Testis (tissue), 3 donors: ENCODE results near the gene TAPBPL. TPM values are rescaled to one million over a fixed set of nuclear protein-coding genes. Genes with fewer than 3 reads are reported as not detected.
A peak's percentile ranks its signal among the peaks of the same experiment; 100 is the strongest.

Experiments
- DNase-seq: peaks from one replicate; pipeline ENCODE4 v3.0.0-alpha.2; 2019
- H3K27ac ChIP-seq, 2 donors: fragments of 200-600 bp; sonication (generic); one replicate each; pipeline ENCODE4 v1.5.1; 2019
- H3K27me3 ChIP-seq: fragments of 200-600 bp; sonication (generic); one replicate; pipeline ENCODE4 v1.5.1; 2019
- H3K36me3 ChIP-seq: fragments of 200-600 bp; sonication (generic); one replicate; pipeline ENCODE4 v1.5.1; 2017; ENCODE audit warnings: low read depth; ENCODE audit errors: missing control alignments
- H3K4me1 ChIP-seq: fragments of 200-600 bp; sonication (generic); one replicate; pipeline ENCODE4 v1.5.1; 2019
- H3K4me3 ChIP-seq, 2 donors: fragments of 200-600 bp; sonication (generic); one replicate each; pipeline ENCODE4 v1.5.1; 2017 to 2019
- H3K9me3 ChIP-seq: fragments of 200-600 bp; sonication (generic); one replicate; pipeline ENCODE4 v1.5.1; 2017
- POLR2A ChIP-seq: fragments of 450-650 bp; IDR thresholded peaks from one replicate; pipeline ENCODE4 v1.6.1; 2017; ENCODE audit warnings: antibody characterized with exemption, mild to moderate bottlenecking, moderate library complexity
- WGBS, 2 donors: methylation state at CpG; one replicate each; pipeline ENCODE4 v1.1.5; 2018; 5-methylcytosine and 5-hydroxymethylcytosine counted together
- intact Hi-C: fragments of 100-400 bp; cut with DNase I; formaldehyde crosslinking; loops from one replicate; pipeline ENCODE4 v1.15.1; 2023; ENCODE audit warnings: low total_unique reads
- polyA plus RNA-seq: library from polyadenylated mRNA; stranded (reverse); fragments of 350-450 nt; fragmentation: Illumina TruSeq; extraction: RNeasy Lipid Tissue Mini Kit (QIAGEN cat#74804); gene quantifications from one replicate; pipeline ENCODE4 v1.2.3, GENCODE V29; 2014; ENCODE audit warnings: low read depth, low replicate concordance; ENCODE audit not compliant: insufficient read depth
- total RNA-seq, 2 donors: library from RNA; depleted of rRNA; stranded (reverse); fragments of >200 nt; gene quantifications; one replicate each; pipeline ENCODE4 v1.2.3, GENCODE V29; 2016
- TF ChIP-seq, protein P1 (sequence below), 3 experiments: fragments of 450-650 bp in 2 of 3; fragments of 200-600 bp in 1 of 3; sonication (generic) in 1 of 3; IDR thresholded peaks; one replicate each; pipeline ENCODE4 v1.5.1; 2016 to 2019; ENCODE audit warnings: antibody characterized with exemption in 3 of 3, mild to moderate bottlenecking in 2 of 3, moderate library complexity in 1 of 3

TAPBPL gene
- total and polyA plus RNA-seq, 3 donors from 2014 or later = 18.4 to 29.8 (median 20.1) TPM

DNA sequence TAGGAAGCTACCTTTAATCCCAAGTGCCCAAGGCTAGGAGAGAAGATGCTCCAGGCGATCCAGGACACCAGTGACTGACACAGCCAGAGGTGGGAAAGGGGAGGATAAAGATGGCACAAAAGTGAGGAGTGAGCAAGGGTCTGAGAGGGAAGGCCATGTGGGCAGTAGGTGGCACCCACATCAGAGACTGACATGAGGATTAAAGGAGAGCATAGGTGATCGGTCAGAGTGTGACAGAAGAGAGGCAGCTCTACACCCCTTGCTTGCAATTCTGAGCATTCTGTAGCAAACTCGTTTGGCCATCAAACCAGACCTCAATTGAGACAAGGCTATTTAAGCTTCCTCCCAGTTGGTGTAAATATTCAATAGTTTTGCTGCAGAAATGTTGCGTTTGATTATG is 7.8 kb upstream of the TAPBPL start:
- 87 to 90% methylated on average over 4 of the region's 4 CpGs for WGBS, 2 donors
- H3K36me3 ChIP-seq = no peaks in the 10 kb centered on the region
- no peaks in the 10 kb centered on the region for H3K27me3 ChIP-seq
- TF ChIP-seq, protein P1, sequence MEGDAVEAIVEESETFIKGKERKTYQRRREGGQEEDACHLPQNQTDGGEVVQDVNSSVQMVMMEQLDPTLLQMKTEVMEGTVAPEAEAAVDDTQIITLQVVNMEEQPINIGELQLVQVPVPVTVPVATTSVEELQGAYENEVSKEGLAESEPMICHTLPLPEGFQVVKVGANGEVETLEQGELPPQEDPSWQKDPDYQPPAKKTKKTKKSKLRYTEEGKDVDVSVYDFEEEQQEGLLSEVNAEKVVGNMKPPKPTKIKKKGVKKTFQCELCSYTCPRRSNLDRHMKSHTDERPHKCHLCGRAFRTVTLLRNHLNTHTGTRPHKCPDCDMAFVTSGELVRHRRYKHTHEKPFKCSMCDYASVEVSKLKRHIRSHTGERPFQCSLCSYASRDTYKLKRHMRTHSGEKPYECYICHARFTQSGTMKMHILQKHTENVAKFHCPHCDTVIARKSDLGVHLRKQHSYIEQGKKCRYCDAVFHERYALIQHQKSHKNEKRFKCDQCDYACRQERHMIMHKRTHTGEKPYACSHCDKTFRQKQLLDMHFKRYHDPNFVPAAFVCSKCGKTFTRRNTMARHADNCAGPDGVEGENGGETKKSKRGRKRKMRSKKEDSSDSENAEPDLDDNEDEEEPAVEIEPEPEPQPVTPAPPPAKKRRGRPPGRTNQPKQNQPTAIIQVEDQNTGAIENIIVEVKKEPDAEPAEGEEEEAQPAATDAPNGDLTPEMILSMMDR (IDR thresholded peaks at IDR 0.05) = no peak
- no peak for TF ChIP-seq POLR2A
- no peaks in the 10 kb centered on the region for H3K9me3 ChIP-seq
- intact Hi-C loops = no loop called here
- H3K4me1 ChIP-seq = no peaks in the 10 kb centered on the region
- H3K4me3 ChIP-seq = no peak overlapping the region
- H3K27ac ChIP-seq = no peak overlapping the region
- DNase-seq = no peak

DNA sequence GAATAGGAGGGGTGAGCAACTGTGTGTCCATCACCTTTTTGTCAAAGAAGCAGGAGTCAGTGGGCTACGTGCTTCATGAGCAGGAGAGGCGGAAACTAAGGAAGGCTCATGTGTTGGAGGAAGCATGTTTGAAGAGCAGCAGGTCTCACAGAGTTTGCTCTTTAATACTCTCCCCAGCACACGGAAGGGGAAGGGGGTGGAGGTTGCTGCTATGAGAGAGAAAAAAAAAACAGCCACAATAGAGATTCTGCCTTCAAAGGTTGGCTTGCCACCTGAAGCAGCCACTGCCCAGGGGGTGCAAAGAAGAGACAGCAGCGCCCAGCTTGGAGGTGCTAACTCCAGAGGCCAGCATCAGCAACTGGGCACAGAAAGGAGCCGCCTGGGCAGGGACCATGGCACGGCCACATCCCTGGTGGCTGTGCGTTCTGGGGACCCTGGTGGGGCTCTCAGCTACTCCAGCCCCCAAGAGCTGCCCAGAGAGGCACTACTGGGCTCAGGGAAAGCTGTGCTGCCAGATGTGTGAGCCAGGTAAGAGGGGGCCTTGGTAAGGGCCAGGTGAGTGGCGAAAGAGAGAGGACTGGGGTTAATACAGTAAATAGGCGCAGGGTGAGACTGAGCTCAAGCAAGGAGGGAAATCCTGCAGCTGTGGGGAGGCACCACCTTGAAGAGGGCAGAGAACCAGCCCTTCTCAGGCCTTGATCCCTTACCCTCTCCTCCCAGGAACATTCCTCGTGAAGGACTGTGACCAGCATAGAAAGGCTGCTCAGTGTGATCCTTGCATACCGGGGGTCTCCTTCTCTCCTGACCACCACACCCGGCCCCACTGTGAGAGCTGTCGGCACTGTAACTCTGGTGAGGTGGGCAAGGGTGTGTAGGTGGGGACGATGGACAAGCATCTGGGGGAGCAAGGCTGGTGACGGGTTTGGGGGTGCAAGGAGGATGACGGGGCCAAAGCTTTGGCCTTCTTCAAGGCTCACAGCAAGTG is 6.8 kb upstream of the TAPBPL start, which contains the start of gene CD27:
Gene CD27, plus strand, starts transcription at position 252 of the 985 bp plus-strand sequence. Its CDS starts 141 bp downstream, at position 393.
- no peak within 1 kb of the TSS for H3K4me3 ChIP-seq
- no peaks in the 10 kb centered on the region for H3K9me3 ChIP-seq
- WGBS, 2 donors = 80 to 85% methylated on average over 16 of the region's 16 CpGs
- no peaks in the 10 kb centered on the region for H3K27me3 ChIP-seq
- intact Hi-C loops = no loop called here
- no peak for DNase-seq
- H3K4me1 ChIP-seq = peaks cover under 1% of the 10 kb centered on the region
- H3K27ac ChIP-seq = no peak within 1 kb of the TSS
- TF ChIP-seq, protein P1 (IDR thresholded peaks at IDR 0.05) = no peak
- no peak for TF ChIP-seq POLR2A
- H3K36me3 ChIP-seq = no peaks in the 10 kb centered on the region

DNA sequence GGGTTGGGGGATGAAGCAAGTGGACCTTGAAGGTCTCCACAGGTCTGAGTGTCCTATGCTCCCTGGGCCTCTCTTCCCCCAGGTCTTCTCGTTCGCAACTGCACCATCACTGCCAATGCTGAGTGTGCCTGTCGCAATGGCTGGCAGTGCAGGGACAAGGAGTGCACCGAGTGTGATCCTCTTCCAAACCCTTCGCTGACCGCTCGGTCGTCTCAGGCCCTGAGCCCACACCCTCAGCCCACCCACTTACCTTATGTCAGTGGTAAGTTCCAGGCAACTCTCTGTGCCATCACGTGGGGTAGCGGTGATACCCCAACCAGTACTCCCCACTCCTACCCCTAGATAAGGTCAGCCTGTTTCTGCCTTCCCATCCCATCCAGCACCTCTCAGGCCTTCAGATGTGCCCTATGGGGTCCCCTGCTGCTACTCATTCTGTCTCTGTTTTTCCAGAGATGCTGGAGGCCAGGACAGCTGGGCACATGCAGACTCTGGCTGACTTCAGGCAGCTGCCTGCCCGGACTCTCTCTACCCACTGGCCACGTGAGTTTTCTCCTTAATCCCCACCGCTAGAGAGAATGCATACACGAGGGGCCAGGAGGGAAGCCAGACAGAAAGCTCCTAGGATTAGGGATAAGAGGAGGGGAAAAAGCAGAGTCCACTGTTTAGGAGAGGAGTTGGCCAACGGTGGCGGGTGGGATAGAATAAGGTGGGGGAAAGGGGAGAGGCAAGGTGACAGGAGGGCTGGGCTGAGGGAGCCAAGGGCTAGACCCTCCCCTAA is 1.6 kb upstream of the TAPBPL start:
- Histone ChIP-seq H3K36me3 (no peaks in the 10 kb centered on the region), H3K27me3 (no peaks in the 10 kb centered on the region), H3K4me1 (peaks cover 22% of the 10 kb centered on the region), H3K4me3 (peak overlapping the region in 1 of 2 donors; percentile 77), H3K9me3 (no peaks in the 10 kb centered on the region), H3K27ac (peak overlapping the region; percentile 94 to 97)
- intact Hi-C loops = loop anchor here (10.0 kb wide), 1 partner anchor 115 kb away; no protein-coding TSS in a partner anchor
- 53 to 59% methylated on average over 15 to 16 of the region's 16 CpGs for WGBS, 2 donors
- DNase-seq = no peak
- no peak for TF ChIP-seq POLR2A
- TF ChIP-seq, protein P1 (IDR thresholded peaks at IDR 0.05) = no peak

DNA sequence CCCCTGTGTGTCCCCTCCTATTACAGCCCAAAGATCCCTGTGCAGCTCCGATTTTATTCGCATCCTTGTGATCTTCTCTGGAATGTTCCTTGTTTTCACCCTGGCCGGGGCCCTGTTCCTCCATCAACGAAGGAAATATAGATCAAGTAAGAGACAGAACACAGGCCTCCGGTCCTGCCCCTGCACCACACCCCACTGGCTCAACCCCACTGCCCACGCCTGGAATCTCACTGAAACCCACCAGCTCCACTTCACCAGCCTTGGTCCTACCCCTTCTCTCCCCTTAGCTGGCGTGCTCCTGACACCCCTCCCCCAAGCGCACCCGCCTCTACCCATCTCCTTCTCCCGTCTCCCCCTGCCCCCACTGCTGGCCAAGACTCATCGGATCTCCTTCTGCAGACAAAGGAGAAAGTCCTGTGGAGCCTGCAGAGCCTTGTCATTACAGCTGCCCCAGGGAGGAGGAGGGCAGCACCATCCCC is 934 bp upstream of the TAPBPL start:
- WGBS, 2 donors = 0 to 3% methylated on average over 11 of the region's 11 CpGs
- intact Hi-C loops = loop anchor here (10.0 kb wide), 1 partner anchor 116 kb away; no protein-coding TSS in a partner anchor

More for the DNA sequence above, 934 bp upstream of the TAPBPL start:
- no peaks in the 10 kb centered on the region for H3K27me3 ChIP-seq
- TF ChIP-seq POLR2A = no peak
- TF ChIP-seq, protein P1 (IDR thresholded peaks at IDR 0.05) = no peak
- peaks cover 22% of the 10 kb centered on the region for H3K4me1 ChIP-seq
- peak; percentile 55 for DNase-seq
- peak overlapping the region; percentile 94 to 97 for H3K27ac ChIP-seq
- H3K36me3 ChIP-seq = no peaks in the 10 kb centered on the region
- H3K4me3 ChIP-seq = peak overlapping the region; percentile 63 to 77
- H3K9me3 ChIP-seq = no peaks in the 10 kb centered on the region
